Body of pancreas (tissue), 4 donors: ENCODE data around the gene SAC3D1. TPM values are rescaled to one million over a fixed set of nuclear protein-coding genes. Genes with fewer than 3 reads are reported as not detected.

Experiments
- ATAC-seq: fragments of 150-250 bp; one replicate; pipeline ENCODE4 v1.9.1; 2016
- DNase-seq, 4 donors: peaks; one replicate each; pipeline ENCODE4 v3.0.0-alpha.2; 2019
- H3K27ac ChIP-seq, 4 donors: fragments of 200-600 bp; sonication (generic); 1 replicate in 3 of 4; 2 replicates in 1 of 4; pipeline versions ENCODE4 v1.5.1 to v1.6.1; 2016 to 2019; ENCODE audit warnings: mild to moderate bottlenecking in 1 of 4, mixed read lengths in 1 of 4, moderate library complexity in 1 of 4
- H3K27me3 ChIP-seq, 2 donors: fragments of 200-600 bp; sonication (generic); one replicate each; pipeline ENCODE4 v1.6.0; 2016; ENCODE audit warnings: mild to moderate bottlenecking in 1 of 2
- H3K36me3 ChIP-seq, 2 donors: fragments of 200-600 bp; sonication (generic); replicated peaks in 1 of 2; 2 replicates each; pipeline ENCODE4 v1.5.1; 2016; ENCODE audit warnings: low read depth in 2 of 2; ENCODE audit not compliant: insufficient read depth in 1 of 2
- H3K4me1 ChIP-seq: fragments of 200-600 bp; sonication (generic); one replicate; pipeline ENCODE4 v1.6.0; 2016
- H3K4me3 ChIP-seq, 2 donors: fragments of 200-600 bp; sonication (generic); 1 replicate in 1 of 2; 2 replicates in 1 of 2; pipeline ENCODE4 v1.5.1; 2016 to 2019
- H3K9me3 ChIP-seq, 3 donors: fragments of 200-600 bp; sonication (generic); 1 replicate in 2 of 3; 2 replicates in 1 of 3; pipeline ENCODE4 v1.5.1; 2016
- POLR2A ChIP-seq, 3 donors: fragments of 450-650 bp; IDR thresholded peaks; one replicate each; pipeline ENCODE4 v1.6.1; 2016; ENCODE audit warnings: antibody characterized with exemption in 3 of 3, mild to moderate bottlenecking in 2 of 3
- WGBS, 2 donors: methylation state at CpG; one replicate each; pipeline ENCODE4 v1.1.5; 2017; 5-methylcytosine and 5-hydroxymethylcytosine counted together
- intact Hi-C: fragments of 100-400 bp; cut with DNase I; formaldehyde crosslinking; loops from one replicate; pipeline ENCODE4 v1.15.1; 2023
- total RNA-seq, 2 donors: library from RNA; depleted of rRNA; stranded (reverse); fragments of >200 nt; gene quantifications; one replicate each; pipeline ENCODE4 v1.1.0, GENCODE V29; 2016
- TF ChIP-seq, protein P1 (sequence below), 7 experiments: fragments of 450-650 bp in 4 of 7; fragments of 200-600 bp in 3 of 7; sonication (generic) in 3 of 7; IDR thresholded peaks; one replicate each; pipeline ENCODE4 v1.5.1; 2016 to 2019; ENCODE audit warnings: antibody characterized with exemption in 7 of 7

SAC3D1 gene
- total RNA-seq, 2 donors from 2014 or later = 5.4 to 30.3 TPM

DNA sequence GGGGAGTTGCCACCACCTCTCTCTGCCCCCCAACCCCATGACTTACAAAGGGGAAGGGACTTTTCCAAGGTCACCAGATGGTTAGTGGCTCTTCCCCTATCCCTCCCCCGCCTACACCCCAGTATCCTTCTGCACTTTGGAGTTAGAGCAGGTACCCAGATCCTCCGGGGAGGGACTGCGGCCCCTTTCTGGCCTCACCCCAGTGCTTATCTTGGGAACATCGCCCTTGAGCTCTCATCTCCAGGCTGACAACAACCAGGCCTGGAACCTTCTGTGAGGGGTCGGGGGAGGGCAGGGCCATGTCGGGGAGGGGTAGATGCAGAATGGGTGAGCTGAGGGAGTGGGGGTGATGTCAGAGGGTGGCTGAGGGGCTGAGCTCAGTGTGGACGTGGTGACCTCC is 24.8 kb downstream of the SAC3D1 start:
- WGBS, 2 donors = 68 to 77% methylated on average over 3 to 7 of the region's 7 CpGs
- ATAC-seq = no peak

DNA sequence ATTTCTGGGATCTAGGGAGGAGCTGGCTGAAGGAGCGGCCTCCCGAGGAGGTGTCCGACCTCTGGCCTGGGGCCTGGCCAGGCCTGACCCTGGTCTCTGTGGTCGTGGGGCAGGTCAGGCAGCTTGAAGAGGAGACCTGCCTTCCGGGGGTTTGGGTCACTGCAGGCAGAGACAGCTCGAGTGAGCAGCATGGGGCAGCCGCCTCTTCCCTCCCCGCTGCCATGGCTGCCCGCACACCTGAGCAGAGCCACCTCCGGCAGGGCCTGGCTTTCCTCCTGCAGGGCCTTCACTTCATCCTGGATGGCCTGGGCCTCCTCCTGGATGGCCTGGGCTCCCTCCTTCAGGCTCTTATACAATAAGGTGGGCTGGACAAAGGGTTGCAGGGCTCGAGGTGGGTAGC is 25.3 kb downstream of the SAC3D1 start:
- intact Hi-C loops = no loop called here
- Histone ChIP-seq H3K27ac (no peak overlapping the region), H3K4me1 (no peaks in the 10 kb centered on the region), H3K4me3 (no peak overlapping the region), H3K9me3 (no peaks in the 10 kb centered on the region), H3K36me3 (no peaks in the 10 kb centered on the region), H3K27me3 (no peaks in the 10 kb centered on the region)
- no peak for ATAC-seq
- no peak for DNase-seq
- WGBS, 2 donors = 57 to 83% methylated on average over 1 to 11 of the region's 11 CpGs
- no peak for TF ChIP-seq POLR2A (IDR thresholded peaks at IDR 0.05)
- TF ChIP-seq, protein P1, sequence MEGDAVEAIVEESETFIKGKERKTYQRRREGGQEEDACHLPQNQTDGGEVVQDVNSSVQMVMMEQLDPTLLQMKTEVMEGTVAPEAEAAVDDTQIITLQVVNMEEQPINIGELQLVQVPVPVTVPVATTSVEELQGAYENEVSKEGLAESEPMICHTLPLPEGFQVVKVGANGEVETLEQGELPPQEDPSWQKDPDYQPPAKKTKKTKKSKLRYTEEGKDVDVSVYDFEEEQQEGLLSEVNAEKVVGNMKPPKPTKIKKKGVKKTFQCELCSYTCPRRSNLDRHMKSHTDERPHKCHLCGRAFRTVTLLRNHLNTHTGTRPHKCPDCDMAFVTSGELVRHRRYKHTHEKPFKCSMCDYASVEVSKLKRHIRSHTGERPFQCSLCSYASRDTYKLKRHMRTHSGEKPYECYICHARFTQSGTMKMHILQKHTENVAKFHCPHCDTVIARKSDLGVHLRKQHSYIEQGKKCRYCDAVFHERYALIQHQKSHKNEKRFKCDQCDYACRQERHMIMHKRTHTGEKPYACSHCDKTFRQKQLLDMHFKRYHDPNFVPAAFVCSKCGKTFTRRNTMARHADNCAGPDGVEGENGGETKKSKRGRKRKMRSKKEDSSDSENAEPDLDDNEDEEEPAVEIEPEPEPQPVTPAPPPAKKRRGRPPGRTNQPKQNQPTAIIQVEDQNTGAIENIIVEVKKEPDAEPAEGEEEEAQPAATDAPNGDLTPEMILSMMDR (IDR thresholded peaks at IDR 0.05) = no peak

More for the DNA sequence above, 24.8 kb downstream of the SAC3D1 start:
- no peaks in the 10 kb centered on the region for H3K27me3 ChIP-seq
- no peak overlapping the region for H3K4me3 ChIP-seq
- H3K9me3 ChIP-seq = no peaks in the 10 kb centered on the region
- TF ChIP-seq, protein P1 (IDR thresholded peaks at IDR 0.05) = no peak
- TF ChIP-seq POLR2A (IDR thresholded peaks at IDR 0.05) = no peak
- H3K27ac ChIP-seq = no peak overlapping the region
- H3K4me1 ChIP-seq = no peaks in the 10 kb centered on the region
- no peaks in the 10 kb centered on the region for H3K36me3 ChIP-seq
- intact Hi-C loops = no loop called here
- DNase-seq = no peak

DNA sequence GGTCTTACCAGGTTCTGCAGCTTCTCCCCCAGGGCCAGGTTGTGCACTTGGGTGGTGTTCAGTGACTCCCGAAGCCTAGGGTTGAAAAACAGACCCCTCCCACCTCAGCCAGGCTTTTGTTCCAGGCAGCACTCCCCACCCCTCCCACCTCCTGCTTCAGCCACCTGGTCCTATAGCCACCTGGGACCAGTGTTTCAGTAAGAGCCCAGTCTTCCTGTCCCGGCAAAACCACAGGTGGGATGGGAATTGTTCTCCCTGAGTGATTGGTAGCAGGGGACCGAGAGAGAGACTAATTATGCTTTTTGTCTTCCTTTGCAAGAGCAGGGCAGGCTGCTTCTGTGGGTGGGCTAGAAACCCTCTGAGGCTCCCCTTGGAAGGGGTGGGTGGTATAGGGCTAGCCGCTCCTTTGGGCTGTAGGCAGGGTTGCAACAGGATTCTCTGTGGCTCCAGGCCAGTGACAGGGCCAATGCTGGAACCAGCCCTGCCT is 25.8 kb downstream of the SAC3D1 start:
- intact Hi-C loops = no loop called here
- ATAC-seq (no peak), DNase-seq (no peak)
- H3K36me3 ChIP-seq = no peaks in the 10 kb centered on the region
- WGBS, 2 donors = 88% methylated on average over 1 to 4 of the region's 4 CpGs
- TF ChIP-seq POLR2A (IDR thresholded peaks at IDR 0.05) = no peak
- TF ChIP-seq, protein P1 (IDR thresholded peaks at IDR 0.05) = no peak
- H3K4me3 ChIP-seq = no peak overlapping the region
- no peaks in the 10 kb centered on the region for H3K4me1 ChIP-seq
- H3K27ac ChIP-seq = no peak overlapping the region
- H3K27me3 ChIP-seq = no peaks in the 10 kb centered on the region
- H3K9me3 ChIP-seq = no peaks in the 10 kb centered on the region

DNA sequence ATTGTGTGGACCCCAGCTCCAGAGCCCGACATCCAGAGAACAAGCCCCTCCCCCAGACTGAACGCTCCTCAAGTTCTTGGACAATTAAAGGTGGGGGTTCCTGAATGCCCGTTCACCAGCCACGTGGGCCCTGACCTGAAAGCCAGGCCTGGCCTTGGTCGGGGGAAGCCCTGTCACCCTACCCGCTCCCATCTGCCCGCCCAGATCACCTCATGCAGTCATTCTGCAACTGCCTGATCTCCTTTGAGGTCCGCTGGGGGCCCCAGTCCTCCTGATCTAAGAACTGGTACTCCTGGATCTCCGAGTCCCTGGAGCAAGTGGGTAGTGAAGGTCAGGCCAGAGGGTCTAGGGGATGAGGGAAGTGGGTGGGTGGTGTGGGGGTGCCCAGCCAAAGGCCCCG is 26.4 kb downstream of the SAC3D1 start:
- H3K27me3 ChIP-seq = no peaks in the 10 kb centered on the region
- intact Hi-C loops = no loop called here
- H3K27ac ChIP-seq = no peak overlapping the region
- H3K4me1 ChIP-seq = no peaks in the 10 kb centered on the region
- H3K9me3 ChIP-seq = no peaks in the 10 kb centered on the region
- whole genome bisulfite sequencing, 2 donors = 73 to 92% methylated on average over 2 to 10 of the region's 10 CpGs
- TF ChIP-seq, protein P1 (IDR thresholded peaks at IDR 0.05) = no peak
- TF ChIP-seq POLR2A (IDR thresholded peaks at IDR 0.05) = no peak
- H3K4me3 ChIP-seq = no peak overlapping the region
- H3K36me3 ChIP-seq = no peaks in the 10 kb centered on the region
- DNase-seq (no peak), ATAC-seq (no peak)

DNA sequence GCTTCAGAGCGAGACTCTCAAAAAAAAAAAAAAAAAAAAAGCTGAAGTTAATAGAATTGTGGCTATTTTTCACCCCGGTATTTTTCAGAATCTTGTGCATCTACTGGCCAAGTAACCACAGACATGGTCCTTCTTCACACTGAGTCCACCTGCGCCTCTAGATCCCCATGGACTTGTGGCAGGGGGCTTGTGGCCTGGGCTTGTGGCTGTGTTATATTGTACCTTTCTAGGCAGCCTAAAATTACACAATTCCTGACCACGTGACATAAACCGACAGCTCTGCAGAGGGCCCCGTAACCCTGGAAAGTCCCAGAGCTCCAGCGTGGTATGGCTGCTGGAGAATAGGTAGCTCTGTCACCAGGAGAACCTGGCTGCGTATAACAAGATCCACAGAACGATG is 28.2 kb downstream of the SAC3D1 start:
- Histone ChIP-seq H3K4me3 (no peak overlapping the region), H3K9me3 (no peaks in the 10 kb centered on the region), H3K27ac (no peak overlapping the region), H3K27me3 (no peaks in the 10 kb centered on the region), H3K4me1 (no peaks in the 10 kb centered on the region), H3K36me3 (no peaks in the 10 kb centered on the region)
- intact Hi-C loops = no loop called here
- WGBS, 2 donors = 44 to 53% methylated on average over 9 of the region's 9 CpGs
- no peak for ATAC-seq
- DNase-seq = no peak
- TF ChIP-seq, protein P1 (IDR thresholded peaks at IDR 0.05) = no peak
- no peak for TF ChIP-seq POLR2A (IDR thresholded peaks at IDR 0.05)
